HG03520 (cell line): Measurements from ENCODE around the gene BOK.
"Not testable (repeated sequence)": the region's sequence is repeated elsewhere in the genome, so short reads cannot be mapped to it uniquely, and the experiment has no call there.

ENCODE experiments used
- ATAC-seq: cut with Tn5 transposase; IDR thresholded peaks from one replicate; pipeline ENCODE4 v1.9.1; 2021; ENCODE audit warnings: mild to moderate bottlenecking, moderate library complexity; ENCODE audit not compliant: unreplicated experiment

Gene BOK

GRCh38 chr2:241555711-241556110 is 2.8 kb upstream of the BOK start:
- no peak for ATAC-seq

GRCh38 chr2:241556746-241557145 is 1.8 kb upstream of the BOK start:
- ATAC-seq = no peak

- ATAC-seq = no peak
These were observed 997 bp downstream of the BOK start for GRCh38 chr2:241559323-241560161.

- no peak for ATAC-seq
These were observed 1.8 kb downstream of the BOK start for GRCh38 chr2:241560162-241560882.

GRCh38 chr2:241560883-241561474 is 2.4 kb downstream of the BOK start:
- ATAC-seq = no peak

GRCh38 chr2:241561832-241562231 is 3.3 kb downstream of the BOK start:
- ATAC-seq = no peak

GRCh38 chr2:241562269-241562891 is 3.8 kb downstream of the BOK start:
- ATAC-seq = no peak

- no peak for ATAC-seq
These were observed 4.5 kb downstream of the BOK start for GRCh38 chr2:241563031-241563507.

- no peak for ATAC-seq
These were observed 5.0 kb downstream of the BOK start for GRCh38 chr2:241563571-241563980.

- ATAC-seq = no peak
These were observed 5.5 kb downstream of the BOK start for GRCh38 chr2:241563981-241564595.

- ATAC-seq = no peak
These were observed 6.3 kb downstream of the BOK start for GRCh38 chr2:241564596-241565410.

GRCh38 chr2:241565411-241565810 is 6.9 kb downstream of the BOK start:
- ATAC-seq = no peak

- ATAC-seq = not testable (repeated sequence)
These were observed 7.5 kb downstream of the BOK start for GRCh38 chr2:241566021-241566420.

GRCh38 chr2:241566468-241566867 is 7.9 kb downstream of the BOK start:
- no peak for ATAC-seq

GRCh38 chr2:241567266-241567665 is 8.7 kb downstream of the BOK start:
- ATAC-seq = not testable (repeated sequence)

GRCh38 chr2:241567776-241568175 is 9.2 kb downstream of the BOK start:
- no peak for ATAC-seq

GRCh38 chr2:241568726-241569125 is 10.2 kb downstream of the BOK start:
- no peak for ATAC-seq

- no peak for ATAC-seq
These were observed 11.3 kb downstream of the BOK start for GRCh38 chr2:241569831-241570281.

GRCh38 chr2:241570961-241571581 is 12.5 kb downstream of the BOK start:
- no peak for ATAC-seq
